Neural cell (in vitro differentiated cells): ENCODE data around the gene SMG9.

Experiments used
- EP300 ChIP-seq: fragments of 450-650 bp; conservative IDR thresholded peaks from 2 replicates; pipeline ENCODE4 v1.6.1; 2014; ENCODE audit warnings: antibody characterized with exemption, mild to moderate bottlenecking, moderate library complexity; ENCODE audit not compliant: poor library complexity, severe bottlenecking
- EZH2 ChIP-seq: fragments of 200-600, 300-800 bp; shearing (Covaris generic), sonication (generic); IDR thresholded peaks from 2 replicates; pipeline ENCODE4 v1.6.1; 2014; ENCODE audit warnings: antibody characterized with exemption, low read length, borderline replicate concordance, mild to moderate bottlenecking; ENCODE audit not compliant: insufficient read depth, poor library complexity, severe bottlenecking
- MXI1 ChIP-seq: fragments of 450-650 bp; conservative IDR thresholded peaks from 2 replicates; pipeline ENCODE4 v1.6.1; 2014; ENCODE audit warnings: antibody characterized with exemption, mild to moderate bottlenecking; ENCODE audit not compliant: poor library complexity, severe bottlenecking
- POLR2AphosphoS5 ChIP-seq: IDR thresholded peaks from 2 replicates; pipeline ENCODE4 v1.6.1; 2012
- RAD21 ChIP-seq: fragments of 450-650 bp; conservative IDR thresholded peaks from 2 replicates; pipeline ENCODE4 v1.6.1; 2014; ENCODE audit warnings: antibody characterized with exemption, mild to moderate bottlenecking, moderate library complexity
- TAF1 ChIP-seq: IDR thresholded peaks from 2 replicates; pipeline ENCODE4 v1.6.1; 2012; ENCODE audit warnings: low read depth
- TF ChIP-seq, protein P1 (sequence below): fragments of 450-650 bp; IDR thresholded peaks from 2 replicates; pipeline ENCODE4 v1.5.1; 2014; ENCODE audit warnings: antibody characterized with exemption, mild to moderate bottlenecking, moderate library complexity; ENCODE audit not compliant: poor library complexity, severe bottlenecking

DNA sequence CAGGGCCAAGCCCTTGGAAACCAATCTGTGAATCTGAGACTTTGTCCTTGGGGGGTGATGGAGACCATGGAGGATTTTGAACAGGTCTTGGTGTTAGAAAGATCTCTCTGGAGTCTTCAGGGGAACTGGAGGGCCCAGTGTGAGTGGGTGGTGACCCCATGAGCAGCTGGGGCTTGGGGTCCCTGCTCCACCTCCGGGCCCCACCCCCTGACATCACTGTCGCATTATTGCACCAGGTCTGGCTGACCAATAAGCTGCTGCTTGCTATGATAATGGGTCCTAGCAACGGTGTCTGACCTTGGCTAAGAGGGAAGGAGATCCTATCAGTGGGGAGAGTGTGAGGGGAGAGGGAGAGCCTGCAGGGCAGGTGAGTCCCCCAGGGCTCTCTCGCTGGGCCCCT, 39.0 kb downstream of the SMG9 start, which contains the start of gene IRGC:
- TF ChIP-seq, protein P1, sequence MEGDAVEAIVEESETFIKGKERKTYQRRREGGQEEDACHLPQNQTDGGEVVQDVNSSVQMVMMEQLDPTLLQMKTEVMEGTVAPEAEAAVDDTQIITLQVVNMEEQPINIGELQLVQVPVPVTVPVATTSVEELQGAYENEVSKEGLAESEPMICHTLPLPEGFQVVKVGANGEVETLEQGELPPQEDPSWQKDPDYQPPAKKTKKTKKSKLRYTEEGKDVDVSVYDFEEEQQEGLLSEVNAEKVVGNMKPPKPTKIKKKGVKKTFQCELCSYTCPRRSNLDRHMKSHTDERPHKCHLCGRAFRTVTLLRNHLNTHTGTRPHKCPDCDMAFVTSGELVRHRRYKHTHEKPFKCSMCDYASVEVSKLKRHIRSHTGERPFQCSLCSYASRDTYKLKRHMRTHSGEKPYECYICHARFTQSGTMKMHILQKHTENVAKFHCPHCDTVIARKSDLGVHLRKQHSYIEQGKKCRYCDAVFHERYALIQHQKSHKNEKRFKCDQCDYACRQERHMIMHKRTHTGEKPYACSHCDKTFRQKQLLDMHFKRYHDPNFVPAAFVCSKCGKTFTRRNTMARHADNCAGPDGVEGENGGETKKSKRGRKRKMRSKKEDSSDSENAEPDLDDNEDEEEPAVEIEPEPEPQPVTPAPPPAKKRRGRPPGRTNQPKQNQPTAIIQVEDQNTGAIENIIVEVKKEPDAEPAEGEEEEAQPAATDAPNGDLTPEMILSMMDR = no peak
- TF ChIP-seq POLR2AphosphoS5 (no peak), MXI1 (no peak), EP300 (no peak), TAF1 (no peak), EZH2 (no peak), RAD21 (no peak)
